ENCODE results near the gene CSNK2A1.

CSNK2A1 gene

DNA sequence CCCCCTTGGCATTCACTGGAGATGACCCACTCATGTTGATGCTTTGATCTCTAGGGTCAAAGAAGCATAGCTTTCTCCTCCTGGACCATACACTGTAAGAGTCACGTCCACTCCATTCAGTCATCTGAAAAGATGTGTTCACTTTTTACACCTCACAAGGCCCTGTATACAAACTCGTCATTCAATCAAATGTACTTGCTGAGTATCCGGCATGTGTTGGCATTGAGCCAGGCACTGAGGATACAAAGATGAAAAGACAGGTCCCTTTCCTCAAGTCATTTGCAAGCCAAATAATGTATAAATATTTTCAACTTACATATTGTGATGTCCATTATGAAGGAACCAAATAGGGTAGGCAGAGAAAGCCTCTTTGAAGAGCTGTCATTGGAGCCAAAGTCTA lies 32.6 kb upstream of the CSNK2A1 start:
- TF ChIP-seq RAD21 (IDR thresholded peaks at IDR 0.05; ENCODE audit: low read depth) (no peak), NFIC (IDR thresholded peaks at IDR 0.05) (peak; percentile 36), ZBTB7A (IDR thresholded peaks at IDR 0.05; ENCODE audit: low read depth) (no peak), TEAD4 (IDR thresholded peaks at IDR 0.05) (no peak), CREB1 (IDR thresholded peaks at IDR 0.05; ENCODE audit: low read depth) (no peak), REST (IDR thresholded peaks at IDR 0.05; ENCODE audit: low read depth) (no peak), EP300 (IDR thresholded peaks at IDR 0.05; ENCODE audit: borderline replicate concordance) (no peak), TCF12 (IDR thresholded peaks at IDR 0.05; ENCODE audit: low read depth) (no peak), USF1 (IDR thresholded peaks at IDR 0.05) (no peak)

GRCh38 chr20:575230-575629 lies 31.6 kb upstream of the CSNK2A1 start:
- TF ChIP-seq NFIC (IDR thresholded peaks at IDR 0.05), result no peak
- TF ChIP-seq REST (IDR thresholded peaks at IDR 0.05; ENCODE audit: low read depth), result no peak
- TF ChIP-seq TCF12 (IDR thresholded peaks at IDR 0.05; ENCODE audit: low read depth), result no peak
- TF ChIP-seq FOXM1 (IDR thresholded peaks at IDR 0.05; ENCODE audit: borderline replicate concordance, low read depth), result no peak
- no peak for TF ChIP-seq TAF1 (IDR thresholded peaks at IDR 0.05; ENCODE audit: low read depth)
- no peak for TF ChIP-seq CEBPB (IDR thresholded peaks at IDR 0.05)
- no peak for TF ChIP-seq USF1 (IDR thresholded peaks at IDR 0.05)
- TF ChIP-seq ZBTB7A (IDR thresholded peaks at IDR 0.05; ENCODE audit: low read depth), result no peak
- TF ChIP-seq TEAD4 (IDR thresholded peaks at IDR 0.05), result no peak
- TF ChIP-seq, protein P1, sequence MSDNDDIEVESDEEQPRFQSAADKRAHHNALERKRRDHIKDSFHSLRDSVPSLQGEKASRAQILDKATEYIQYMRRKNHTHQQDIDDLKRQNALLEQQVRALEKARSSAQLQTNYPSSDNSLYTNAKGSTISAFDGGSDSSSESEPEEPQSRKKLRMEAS (IDR thresholded peaks at IDR 0.05), result no peak
- TF ChIP-seq YY1 (IDR thresholded peaks at IDR 0.05; ENCODE audit: low read depth), result no peak
- TF ChIP-seq RAD21 (IDR thresholded peaks at IDR 0.05; ENCODE audit: low read depth), result no peak
- no peak for TF ChIP-seq EP300 (IDR thresholded peaks at IDR 0.05; ENCODE audit: borderline replicate concordance)

- TF ChIP-seq FOXM1 (IDR thresholded peaks at IDR 0.05; ENCODE audit: borderline replicate concordance, low read depth) (no peak), EP300 (IDR thresholded peaks at IDR 0.05; ENCODE audit: borderline replicate concordance) (no peak), CREB1 (IDR thresholded peaks at IDR 0.05; ENCODE audit: low read depth) (no peak), TEAD4 (IDR thresholded peaks at IDR 0.05) (no peak), EGR1 (IDR thresholded peaks at IDR 0.05) (no peak), CEBPB (IDR thresholded peaks at IDR 0.05) (no peak), NFIC (IDR thresholded peaks at IDR 0.05) (no peak), RAD21 (IDR thresholded peaks at IDR 0.05; ENCODE audit: low read depth) (no peak), USF1 (IDR thresholded peaks at IDR 0.05) (no peak), TCF12 (IDR thresholded peaks at IDR 0.05; ENCODE audit: low read depth) (no peak), REST (IDR thresholded peaks at IDR 0.05; ENCODE audit: low read depth) (no peak), ZBTB7A (IDR thresholded peaks at IDR 0.05; ENCODE audit: low read depth) (no peak)
- TF ChIP-seq, protein P1 (IDR thresholded peaks at IDR 0.05), result no peak
These were observed 30.8 kb upstream of the CSNK2A1 start for GRCh38 chr20:574297-574942.

Measured in Ishikawa (cell line).